Measurements from ENCODE around the gene PIK3C2B.

DNA sequence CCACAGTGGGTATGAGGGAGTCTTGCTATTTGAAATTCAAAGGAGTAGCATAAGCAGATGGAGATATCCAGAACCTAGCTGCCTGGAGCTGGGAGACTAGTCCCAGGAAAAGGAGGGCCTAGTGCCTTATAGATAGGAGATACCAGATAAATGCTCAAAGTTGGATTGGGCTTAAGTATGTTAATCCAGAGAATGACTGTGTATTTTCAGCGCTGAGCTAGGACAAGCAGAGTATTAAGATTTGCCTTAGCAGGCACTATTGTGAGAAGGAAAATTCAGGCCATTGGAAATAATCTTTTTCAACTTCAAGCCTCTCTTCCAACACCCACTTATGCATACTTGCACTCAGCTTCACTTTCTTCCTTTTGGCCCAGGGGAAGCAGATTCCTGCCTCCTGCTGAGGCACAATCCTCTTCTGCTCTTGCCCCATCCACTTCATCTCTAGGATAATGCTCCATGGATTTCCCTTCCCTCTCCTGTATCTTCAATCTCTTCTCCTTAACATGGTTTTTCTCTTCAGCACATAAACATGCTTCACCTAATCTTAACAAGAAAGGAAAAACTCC is 21.1 kb downstream of the PIK3C2B start:
- TF ChIP-seq, protein P1, sequence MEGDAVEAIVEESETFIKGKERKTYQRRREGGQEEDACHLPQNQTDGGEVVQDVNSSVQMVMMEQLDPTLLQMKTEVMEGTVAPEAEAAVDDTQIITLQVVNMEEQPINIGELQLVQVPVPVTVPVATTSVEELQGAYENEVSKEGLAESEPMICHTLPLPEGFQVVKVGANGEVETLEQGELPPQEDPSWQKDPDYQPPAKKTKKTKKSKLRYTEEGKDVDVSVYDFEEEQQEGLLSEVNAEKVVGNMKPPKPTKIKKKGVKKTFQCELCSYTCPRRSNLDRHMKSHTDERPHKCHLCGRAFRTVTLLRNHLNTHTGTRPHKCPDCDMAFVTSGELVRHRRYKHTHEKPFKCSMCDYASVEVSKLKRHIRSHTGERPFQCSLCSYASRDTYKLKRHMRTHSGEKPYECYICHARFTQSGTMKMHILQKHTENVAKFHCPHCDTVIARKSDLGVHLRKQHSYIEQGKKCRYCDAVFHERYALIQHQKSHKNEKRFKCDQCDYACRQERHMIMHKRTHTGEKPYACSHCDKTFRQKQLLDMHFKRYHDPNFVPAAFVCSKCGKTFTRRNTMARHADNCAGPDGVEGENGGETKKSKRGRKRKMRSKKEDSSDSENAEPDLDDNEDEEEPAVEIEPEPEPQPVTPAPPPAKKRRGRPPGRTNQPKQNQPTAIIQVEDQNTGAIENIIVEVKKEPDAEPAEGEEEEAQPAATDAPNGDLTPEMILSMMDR (IDR thresholded peaks at IDR 0.05) = no peak
- TF ChIP-seq POLR2AphosphoS5 (IDR thresholded peaks at IDR 0.05) = no peak
